Kidney (tissue), 14 donors: ENCODE measurements around the gene FAR2. TPM values are rescaled to one million over a fixed set of nuclear protein-coding genes. Genes with fewer than 3 reads are reported as not detected.
"Not testable (repeated sequence)": the region's sequence is repeated elsewhere in the genome, so short reads cannot be mapped to it uniquely, and the experiment has no call there.

Experiments
- DNase-seq, 5 donors: peaks; one replicate each; pipeline ENCODE4 v3.0.0-alpha.2; 2013 to 2020
- FAIRE-seq: peaks from 2 replicates; lab custom pipeline; 2012; peaks lifted over from hg19 to GRCh38; lab: Jason Lieb, UNC
- H3K27ac ChIP-seq, 2 donors: one replicate each; pipeline ENCODE4 v1.7.0; 2013; ENCODE audit warnings: low read depth in 2 of 2, low read length in 2 of 2, inconsistent platforms in 1 of 2
- H3K27me3 ChIP-seq: one replicate; pipeline ENCODE4 v1.7.1; 2013; ENCODE audit warnings: low read length, inconsistent platforms; ENCODE audit not compliant: control insufficient read depth, insufficient read depth
- H3K36me3 ChIP-seq, 3 donors: one replicate each; pipeline versions ENCODE4 v1.7.0 to v1.7.1; 2013; ENCODE audit warnings: low read length in 3 of 3, control low read depth in 1 of 3, inconsistent platforms in 1 of 3; ENCODE audit not compliant: insufficient read depth in 3 of 3, control insufficient read depth in 2 of 3
- H3K4me1 ChIP-seq, 3 donors: one replicate each; pipeline versions ENCODE4 v1.7.0 to v1.7.1; 2013; ENCODE audit warnings: low read length in 3 of 3, inconsistent platforms in 1 of 3, low read depth in 1 of 3; ENCODE audit not compliant: control insufficient read depth in 2 of 3, insufficient read depth in 2 of 3
- H3K4me3 ChIP-seq, 3 donors: one replicate each; pipeline versions ENCODE4 v1.7.0 to v1.8.1; 2013; ENCODE audit warnings: low read length in 3 of 3, control low read depth in 1 of 3, inconsistent platforms in 1 of 3
- H3K9ac ChIP-seq, 3 donors: one replicate each; pipeline versions ENCODE4 v1.7.0 to v1.7.1; 2013; ENCODE audit warnings: low read length in 3 of 3, control low read depth in 1 of 3, inconsistent platforms in 1 of 3
- H3K9me3 ChIP-seq, 3 donors: one replicate each; pipeline versions ENCODE4 v1.7.0 to v1.7.1; 2013; ENCODE audit warnings: low read length in 3 of 3, control low read depth in 1 of 3, inconsistent platforms in 1 of 3; ENCODE audit not compliant: control insufficient read depth in 2 of 3, insufficient read depth in 1 of 3
- CTCF ChIP-seq: IDR thresholded peaks from 3 replicates; pipeline ENCODE4 v1.5.1; 2012; ENCODE audit warnings: mild to moderate bottlenecking, moderate library complexity, borderline replicate concordance; ENCODE audit not compliant: insufficient read depth; ENCODE audit errors: extremely low read depth
- intact Hi-C: fragments of 100-400 bp; cut with DNase I; formaldehyde crosslinking; loops from one replicate; pipeline ENCODE4 v1.11.1; 2022
- polyA plus RNA-seq: library from polyadenylated mRNA; stranded (reverse); fragments of 350-450 nt; fragmentation: Illumina TruSeq; extraction: RNeasy Lipid Tissue Mini Kit (QIAGEN cat#74804); gene quantifications from one replicate; pipeline ENCODE4 v1.2.3, GENCODE V29; 2014; ENCODE audit warnings: low read depth, low replicate concordance; ENCODE audit not compliant: insufficient read depth
- total RNA-seq: library from RNA; stranded (reverse); fragmentation: NEBNext Ultra II Directional; extraction: Animal tissue kit (Norgen Biotek cat#: 25700); gene quantifications from one replicate; pipeline ENCODE4 v1.2.1, GENCODE V29; 2021
- donor health status: control.
- donor health status: control.
- donor health status: control.
- donor health status: control.
- donor health status: control.
- donor health status: DM: yes; HTN: yes; CAD: no.
- donor health status: Normal renal cell carcinoma (clear cell type).

Gene FAR2
- total and polyA plus RNA-seq, 2 donors from 2014 or later, result 3.1 to 11.5 TPM

- intact Hi-C loops, result no loop called here
- Histone ChIP-seq H3K27me3 (no peaks in the 10 kb centered on the region), H3K4me3 (no peak overlapping the region), H3K4me1 (peaks cover 0 to 4% (median 0%) of the 10 kb centered on the region in 3 donors), H3K27ac (no peak overlapping the region), H3K36me3 (no peaks in the 10 kb centered on the region), H3K9me3 (no peaks in the 10 kb centered on the region), H3K9ac (no peak overlapping the region)
- DNase-seq (no peak), FAIRE-seq (no peak)
- no peak for TF ChIP-seq CTCF
These were observed 137.2 kb downstream of the FAR2 start for GRCh38 chr12:29286081-29286790.

GRCh38 chr12:29287622-29288021 lies 138.5 kb downstream of the FAR2 start:
- Histone ChIP-seq H3K4me1 (no peaks in the 10 kb centered on the region), H3K9me3 (no peaks in the 10 kb centered on the region), H3K4me3 (no peak overlapping the region), H3K27me3 (no peaks in the 10 kb centered on the region), H3K27ac (no peak overlapping the region), H3K36me3 (no peaks in the 10 kb centered on the region), H3K9ac (no peak overlapping the region)
- DNase-seq (no peak), FAIRE-seq (no peak)
- no peak for TF ChIP-seq CTCF
- intact Hi-C loops, result no loop called here

GRCh38 chr12:29288031-29288430 lies 139.0 kb downstream of the FAR2 start:
- Histone ChIP-seq H3K36me3 (no peaks in the 10 kb centered on the region), H3K4me1 (no peaks in the 10 kb centered on the region), H3K9ac (no peak overlapping the region), H3K27ac (no peak overlapping the region), H3K27me3 (no peaks in the 10 kb centered on the region), H3K9me3 (no peaks in the 10 kb centered on the region), H3K4me3 (no peak overlapping the region)
- no peak for DNase-seq
- intact Hi-C loops, result no loop called here
- FAIRE-seq, result no peak
- no peak for TF ChIP-seq CTCF

GRCh38 chr12:29290475-29290874 lies 141.4 kb downstream of the FAR2 start:
- H3K9me3 ChIP-seq, intact Hi-C loops, H3K27ac ChIP-seq, FAIRE-seq, H3K4me1 ChIP-seq, H3K4me3 ChIP-seq, H3K27me3 ChIP-seq, DNase-seq, H3K9ac ChIP-seq, H3K36me3 ChIP-seq: not testable (repeated sequence)
